ENCODE measurements around the gene TRIP10.
"Not testable (repeated sequence)": the region's sequence is repeated elsewhere in the genome, so short reads cannot be mapped to it uniquely, and the experiment has no call there.

TRIP10 gene

GRCh38 chr19:6771648-6772027 lies 32.2 kb downstream of the TRIP10 start:
- not testable (repeated sequence) for DNase-seq

GRCh38 chr19:6772028-6772865 lies 32.8 kb downstream of the TRIP10 start, which contains the start of gene VAV1:
Gene VAV1 (plus strand): TSS chr19:6772708. CDS start chr19:6772808, 100 bp downstream.
- peak; percentile 88 for DNase-seq

GRCh38 chr19:6772866-6773322 lies 33.4 kb downstream of the TRIP10 start:
- DNase-seq: no peak

GRCh38 chr19:6773323-6773931 lies 33.9 kb downstream of the TRIP10 start:
- peak; percentile 52 for DNase-seq

- no peak for DNase-seq
These were observed 35.6 kb downstream of the TRIP10 start for GRCh38 chr19:6774821-6775707.

- DNase-seq: not testable (repeated sequence)
These were observed 36.6 kb downstream of the TRIP10 start for GRCh38 chr19:6776045-6776444.

- DNase-seq: no peak
These were observed 37.5 kb downstream of the TRIP10 start for GRCh38 chr19:6776999-6777398.

GRCh38 chr19:6777434-6777833 lies 38.0 kb downstream of the TRIP10 start:
- DNase-seq: no peak

- DNase-seq: no peak
These were observed 38.9 kb downstream of the TRIP10 start for GRCh38 chr19:6778386-6778785.

GRCh38 chr19:6779206-6779605 lies 39.7 kb downstream of the TRIP10 start:
- DNase-seq: no peak

- no peak for DNase-seq
These were observed 47.9 kb downstream of the TRIP10 start for GRCh38 chr19:6787393-6787792.

GRCh38 chr19:6788896-6789295 lies 49.4 kb downstream of the TRIP10 start:
- DNase-seq: no peak

GRCh38 chr19:6790194-6791128 lies 51.0 kb downstream of the TRIP10 start:
- no peak for DNase-seq

GRCh38 chr19:6791237-6791636 lies 51.8 kb downstream of the TRIP10 start:
- no peak for DNase-seq

- no peak for DNase-seq
These were observed 53.9 kb downstream of the TRIP10 start for GRCh38 chr19:6793411-6793810.

- DNase-seq: no peak
These were observed 54.5 kb downstream of the TRIP10 start for GRCh38 chr19:6793973-6794372.

GRCh38 chr19:6794686-6795431 lies 55.4 kb downstream of the TRIP10 start:
- DNase-seq: no peak

- DNase-seq: no peak
These were observed 56.8 kb downstream of the TRIP10 start for GRCh38 chr19:6796278-6796677.

- DNase-seq: no peak
These were observed 58.2 kb downstream of the TRIP10 start for GRCh38 chr19:6797646-6798045.

GRCh38 chr19:6800160-6800790 lies 60.8 kb downstream of the TRIP10 start:
- DNase-seq: not testable (repeated sequence)

GRCh38 chr19:6800991-6801484 lies 61.6 kb downstream of the TRIP10 start:
- DNase-seq: no peak
